ENCODE measurements around the gene CUX1. TPM values are rescaled to one million over a fixed set of nuclear protein-coding genes. Genes with fewer than 3 reads are reported as not detected.

The CUX1 gene
- total and polyA plus RNA-seq, 2 donors (not counting 1 experiment from before 2014, with no cell fraction given) = 10.8 to 86.5 TPM

DNA sequence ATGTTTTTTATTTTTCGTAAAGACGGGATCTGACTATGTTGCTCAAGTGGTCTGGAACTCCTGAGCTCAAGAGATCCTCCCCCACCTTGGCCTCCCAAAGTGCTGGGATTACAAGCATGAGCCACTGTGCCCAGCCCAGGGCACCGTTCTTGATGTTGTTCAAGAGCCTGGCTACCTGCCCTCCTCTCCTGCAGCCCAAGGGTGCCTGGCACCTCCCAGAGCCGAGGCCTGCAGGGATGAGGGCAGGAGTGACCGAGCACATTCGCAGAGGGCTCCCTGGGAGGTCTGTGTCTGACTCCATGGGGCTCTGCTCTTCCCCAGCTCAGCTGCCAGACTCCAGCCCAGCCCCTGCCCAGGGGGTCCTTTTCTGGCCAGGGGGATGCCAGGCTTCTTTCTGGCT is 484.6 kb downstream of the CUX1 start:
- Histone ChIP-seq H3K79me2 (ENCODE audit: control insufficient read depth, insufficient read depth, low read length) (peaks cover 84% of the 10 kb centered on the region), H3K4me3 (ENCODE audit: control extremely low read depth in 1 of 5, extremely low read depth in 1 of 5, insufficient read depth in 1 of 5, low read depth in 2 of 5, low read length in 4 of 5) (no peak overlapping the region), H2AFZ (ENCODE audit: insufficient read depth, low read depth, low read length, poor library complexity, severe bottlenecking) (no peak overlapping the region), H3K9me3 (ENCODE audit: control extremely low read depth in 1 of 3, control insufficient read depth in 2 of 3, insufficient read depth in 1 of 3, low read length in 2 of 3) (peaks cover 0 to 7% (median 0%) of the 10 kb centered on the region in 3 donors), H3K36me3 (replicated peaks in 1 of 2; ENCODE audit: control extremely low read depth in 1 of 2, control insufficient read depth in 1 of 2, extremely low read depth in 1 of 2, insufficient read depth in 2 of 2, low read length in 1 of 2) (peaks cover 0 to 36% of the 10 kb centered on the region in 2 experiments), H3K27me3 (replicated peaks in 1 of 4; ENCODE audit: control extremely low read depth in 1 of 4, control insufficient read depth in 3 of 4, insufficient read depth in 4 of 4, low read length in 3 of 4) (no peaks in the 10 kb centered on the region), H3K4me1 (ENCODE audit: control insufficient read depth in 2 of 2, insufficient read depth in 2 of 2, low read length in 2 of 2) (peaks cover 46 to 60% of the 10 kb centered on the region in 2 donors), H3K9ac (ENCODE audit: low read length) (no peak overlapping the region), H4K20me1 (ENCODE audit: control insufficient read depth, insufficient read depth, low read length, poor library complexity, severe bottlenecking) (peaks cover 49% of the 10 kb centered on the region), H3K27ac (ENCODE audit: low read length in 2 of 2) (peak overlapping the region in 1 of 2 donors; percentile 93), H3K4me2 (replicated peaks; ENCODE audit: low read depth, low read length, poor library complexity, severe bottlenecking) (peak overlapping the region; percentile 1)
- Mint-ChIP-seq H3K27ac (peak overlapping the region; percentile 86), H3K4me1 (peaks cover 70% of the 10 kb centered on the region), H3K27me3 (no peaks in the 10 kb centered on the region), H3K4me3 (peak overlapping the region; percentile 10), H3K9me3 (ENCODE audit: insufficient read depth) (no peaks in the 10 kb centered on the region)
- 97% methylated on average over 6 of the region's 6 CpGs for WGBS (ENCODE audit: insufficient coverage)
- intact Hi-C loops (cut with micrococcal nuclease) = loop anchor here (10.0 kb wide), 1 partner anchor 123 kb away; no protein-coding TSS in a partner anchor
- DNase-seq (no peak), ATAC-seq (ENCODE audit: low read depth) (no peak)
- ChIA-PET POLR2A (interaction anchor here (10.7 kb wide), 1 partner anchor 13 kb away, joined by 126 read pairs; the partner anchor contains the start of gene SH2B2), CTCF (interaction anchor here (7.4 kb wide), 1 partner anchor 12 kb away, joined by 75 read pairs; the partner anchor contains the start of gene SH2B2)
- TF ChIP-seq, protein P1, sequence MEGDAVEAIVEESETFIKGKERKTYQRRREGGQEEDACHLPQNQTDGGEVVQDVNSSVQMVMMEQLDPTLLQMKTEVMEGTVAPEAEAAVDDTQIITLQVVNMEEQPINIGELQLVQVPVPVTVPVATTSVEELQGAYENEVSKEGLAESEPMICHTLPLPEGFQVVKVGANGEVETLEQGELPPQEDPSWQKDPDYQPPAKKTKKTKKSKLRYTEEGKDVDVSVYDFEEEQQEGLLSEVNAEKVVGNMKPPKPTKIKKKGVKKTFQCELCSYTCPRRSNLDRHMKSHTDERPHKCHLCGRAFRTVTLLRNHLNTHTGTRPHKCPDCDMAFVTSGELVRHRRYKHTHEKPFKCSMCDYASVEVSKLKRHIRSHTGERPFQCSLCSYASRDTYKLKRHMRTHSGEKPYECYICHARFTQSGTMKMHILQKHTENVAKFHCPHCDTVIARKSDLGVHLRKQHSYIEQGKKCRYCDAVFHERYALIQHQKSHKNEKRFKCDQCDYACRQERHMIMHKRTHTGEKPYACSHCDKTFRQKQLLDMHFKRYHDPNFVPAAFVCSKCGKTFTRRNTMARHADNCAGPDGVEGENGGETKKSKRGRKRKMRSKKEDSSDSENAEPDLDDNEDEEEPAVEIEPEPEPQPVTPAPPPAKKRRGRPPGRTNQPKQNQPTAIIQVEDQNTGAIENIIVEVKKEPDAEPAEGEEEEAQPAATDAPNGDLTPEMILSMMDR (IDR thresholded peaks at IDR 0.05) = no peak
- no peak for TF ChIP-seq EZH2 (IDR thresholded peaks at IDR 0.05; ENCODE audit: borderline replicate concordance, insufficient read depth, low read depth, low read length, poor library complexity, severe bottlenecking)
